ENCODE results near the gene HDGFL2. TPM values are rescaled to one million over a fixed set of nuclear protein-coding genes. Genes with fewer than 3 reads are reported as not detected.

Gene HDGFL2
- total RNA-seq, 1 experiment from 2014 or later: 108 TPM

- Histone ChIP-seq H3T11ph (ENCODE audit: low read length) (no peak within 1 kb of the TSS), H4K91ac (ENCODE audit: insufficient read length, low read depth, low read length) (no peak within 1 kb of the TSS), H3K4me1 (ENCODE audit: insufficient read depth, low read length) (no peaks in the 10 kb centered on the region), H3K4ac (ENCODE audit: low read depth, low read length) (no peak within 1 kb of the TSS), H3K23me2 (ENCODE audit: insufficient read length, low read depth, low read length, poor library complexity, severe bottlenecking) (no peaks in the 10 kb centered on the region), H3K56ac (ENCODE audit: insufficient read length, low read depth, low read length) (no peak within 1 kb of the TSS), H3K18ac (ENCODE audit: insufficient read length, low read depth, low read length) (no peak within 1 kb of the TSS), H3K4me2 (ENCODE audit: insufficient read depth, insufficient read length, low read length) (no peak within 1 kb of the TSS), H3K27me3 (ENCODE audit: insufficient read depth, low read length) (peaks cover 2% of the 10 kb centered on the region; the same call in 1 of the 2 replicates), H2BK120ac (ENCODE audit: low read depth, low read length, poor library complexity, severe bottlenecking) (no peak within 1 kb of the TSS), H2BK12ac (ENCODE audit: insufficient read length, low read depth, low read length) (no peak within 1 kb of the TSS), H3K14ac (ENCODE audit: insufficient read depth, low read length) (no peak within 1 kb of the TSS; the same call in 1 of the 2 replicates), H3K9me3 (ENCODE audit: control insufficient read depth, low read depth, low read length) (no peaks in the 10 kb centered on the region), H2BK15ac (ENCODE audit: low read depth, low read length) (peak within 1 kb of the TSS; percentile 59; the same call in 1 of the 2 replicates), H4K8ac (replicated peaks; ENCODE audit: insufficient read length, low read depth, low read length) (no peak within 1 kb of the TSS), H2AK5ac (ENCODE audit: insufficient read length, low read length) (no peak within 1 kb of the TSS), H3K27ac (ENCODE audit: insufficient read length, low read depth, low read length) (no peak within 1 kb of the TSS), H2BK20ac (ENCODE audit: low read depth, low read length, poor library complexity, severe bottlenecking) (no peak within 1 kb of the TSS), H3K9ac (ENCODE audit: extremely low read depth, insufficient read length, low read length) (no peak within 1 kb of the TSS), H4K20me1 (ENCODE audit: control insufficient read depth, insufficient read depth, insufficient read length) (no peaks in the 10 kb centered on the region), H4K5ac (ENCODE audit: insufficient read length, low read depth, low read length) (peak within 1 kb of the TSS; percentile 12), H3K79me1 (ENCODE audit: insufficient read depth, low read depth, low read length, poor library complexity, severe bottlenecking) (no peaks in the 10 kb centered on the region), H3K23ac (ENCODE audit: insufficient read length, low read depth, low read length) (no peak within 1 kb of the TSS), H2AFZ (ENCODE audit: low read length) (no peak within 1 kb of the TSS), H3K79me2 (ENCODE audit: insufficient read depth, low read length) (no peaks in the 10 kb centered on the region), H2BK5ac (ENCODE audit: insufficient read length, low read length) (peak within 1 kb of the TSS; percentile 8)
- peaks cover 64% of the 10 kb centered on the region for H3K27me3 Mint-ChIP-seq (ENCODE audit: low read depth)
- H3K27ac Mint-ChIP-seq: peak within 1 kb of the TSS in 2 of 3 experiments; percentile 9 to 32; a peak in 2 of 7 replicates
- H3K4me1 Mint-ChIP-seq: peaks cover 3 to 7% of the 10 kb centered on the region in 2 experiments; a peak in 3 of 4 replicates
- H3K4me3 Mint-ChIP-seq: no peak within 1 kb of the TSS
- TF ChIP-seq, protein P1, sequence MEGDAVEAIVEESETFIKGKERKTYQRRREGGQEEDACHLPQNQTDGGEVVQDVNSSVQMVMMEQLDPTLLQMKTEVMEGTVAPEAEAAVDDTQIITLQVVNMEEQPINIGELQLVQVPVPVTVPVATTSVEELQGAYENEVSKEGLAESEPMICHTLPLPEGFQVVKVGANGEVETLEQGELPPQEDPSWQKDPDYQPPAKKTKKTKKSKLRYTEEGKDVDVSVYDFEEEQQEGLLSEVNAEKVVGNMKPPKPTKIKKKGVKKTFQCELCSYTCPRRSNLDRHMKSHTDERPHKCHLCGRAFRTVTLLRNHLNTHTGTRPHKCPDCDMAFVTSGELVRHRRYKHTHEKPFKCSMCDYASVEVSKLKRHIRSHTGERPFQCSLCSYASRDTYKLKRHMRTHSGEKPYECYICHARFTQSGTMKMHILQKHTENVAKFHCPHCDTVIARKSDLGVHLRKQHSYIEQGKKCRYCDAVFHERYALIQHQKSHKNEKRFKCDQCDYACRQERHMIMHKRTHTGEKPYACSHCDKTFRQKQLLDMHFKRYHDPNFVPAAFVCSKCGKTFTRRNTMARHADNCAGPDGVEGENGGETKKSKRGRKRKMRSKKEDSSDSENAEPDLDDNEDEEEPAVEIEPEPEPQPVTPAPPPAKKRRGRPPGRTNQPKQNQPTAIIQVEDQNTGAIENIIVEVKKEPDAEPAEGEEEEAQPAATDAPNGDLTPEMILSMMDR (conservative IDR thresholded peaks at IDR 0.05): no peak
- DNase-seq: peak; percentile 68
- no peaks in the 10 kb centered on the region for H3K36me3 Mint-ChIP-seq (ENCODE audit: insufficient read depth in 1 of 3, low read depth in 3 of 3)
- no CpG with 5 or more reads among the region's 34 CpGs for WGBS (ENCODE audit: extremely low coverage, insufficient read length, low lambda C conversion rate)
- H3K9me3 Mint-ChIP-seq: 0 out of 5 replicates have a peak, but pooled peaks cover 0 to 2% of the 10 kb centered on the region in 2 experiments
Measured at GRCh38 chr19:4518345-4519171, 46.5 kb downstream of the HDGFL2 start, which contains the start of gene PLIN4. TSS of gene PLIN4 (minus strand) at chr19:4518486. CDS start at chr19:4518272, 214 bp downstream.

Measured in H9 (cell line).